ENCODE measurements around the gene CFAP61. TPM values are rescaled to one million over a fixed set of nuclear protein-coding genes. Genes with fewer than 3 reads are reported as not detected.

CFAP61 gene
- total and polyA plus RNA-seq, 2 experiments from 2014 or later = 0.21 TPM; not detected in 1

GRCh38 chr20:20143165-20143564 lies 90.8 kb downstream of the CFAP61 start:
- DNase-seq (ENCODE audit: low spot score) (no peak), ATAC-seq (no peak)
- Histone ChIP-seq H3F3A (replicated peaks; ENCODE audit: low read depth) (no peaks in the 10 kb centered on the region), H2AFZ (no peak overlapping the region), H3K27me3 (ENCODE audit: insufficient read depth) (no peaks in the 10 kb centered on the region), H3K36me3 (ENCODE audit: insufficient read depth) (no peaks in the 10 kb centered on the region), H3K4me3 (no peak overlapping the region), H3K4me1 (ENCODE audit: insufficient read depth) (no peaks in the 10 kb centered on the region), H4K20me1 (replicated peaks; ENCODE audit: insufficient read depth) (no peaks in the 10 kb centered on the region), H3K9me2 (ENCODE audit: insufficient read depth) (no peaks in the 10 kb centered on the region), H3K27ac (ENCODE audit: low read depth) (no peak overlapping the region), H3K79me2 (replicated peaks; ENCODE audit: insufficient read depth) (no peaks in the 10 kb centered on the region), H3K4me2 (no peak overlapping the region)
- H3K4me3 Mint-ChIP-seq = no peak overlapping the region
- H3K36me3 Mint-ChIP-seq (ENCODE audit: low read depth) = no peaks in the 10 kb centered on the region
- TF ChIP-seq EZH2 (IDR thresholded peaks at IDR 0.05; ENCODE audit: low read depth, unreplicated experiment) = no peak
- TF ChIP-seq, protein P1, sequence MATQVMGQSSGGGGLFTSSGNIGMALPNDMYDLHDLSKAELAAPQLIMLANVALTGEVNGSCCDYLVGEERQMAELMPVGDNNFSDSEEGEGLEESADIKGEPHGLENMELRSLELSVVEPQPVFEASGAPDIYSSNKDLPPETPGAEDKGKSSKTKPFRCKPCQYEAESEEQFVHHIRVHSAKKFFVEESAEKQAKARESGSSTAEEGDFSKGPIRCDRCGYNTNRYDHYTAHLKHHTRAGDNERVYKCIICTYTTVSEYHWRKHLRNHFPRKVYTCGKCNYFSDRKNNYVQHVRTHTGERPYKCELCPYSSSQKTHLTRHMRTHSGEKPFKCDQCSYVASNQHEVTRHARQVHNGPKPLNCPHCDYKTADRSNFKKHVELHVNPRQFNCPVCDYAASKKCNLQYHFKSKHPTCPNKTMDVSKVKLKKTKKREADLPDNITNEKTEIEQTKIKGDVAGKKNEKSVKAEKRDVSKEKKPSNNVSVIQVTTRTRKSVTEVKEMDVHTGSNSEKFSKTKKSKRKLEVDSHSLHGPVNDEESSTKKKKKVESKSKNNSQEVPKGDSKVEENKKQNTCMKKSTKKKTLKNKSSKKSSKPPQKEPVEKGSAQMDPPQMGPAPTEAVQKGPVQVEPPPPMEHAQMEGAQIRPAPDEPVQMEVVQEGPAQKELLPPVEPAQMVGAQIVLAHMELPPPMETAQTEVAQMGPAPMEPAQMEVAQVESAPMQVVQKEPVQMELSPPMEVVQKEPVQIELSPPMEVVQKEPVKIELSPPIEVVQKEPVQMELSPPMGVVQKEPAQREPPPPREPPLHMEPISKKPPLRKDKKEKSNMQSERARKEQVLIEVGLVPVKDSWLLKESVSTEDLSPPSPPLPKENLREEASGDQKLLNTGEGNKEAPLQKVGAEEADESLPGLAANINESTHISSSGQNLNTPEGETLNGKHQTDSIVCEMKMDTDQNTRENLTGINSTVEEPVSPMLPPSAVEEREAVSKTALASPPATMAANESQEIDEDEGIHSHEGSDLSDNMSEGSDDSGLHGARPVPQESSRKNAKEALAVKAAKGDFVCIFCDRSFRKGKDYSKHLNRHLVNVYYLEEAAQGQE (IDR thresholded peaks at IDR 0.05; ENCODE audit: unreplicated experiment) = no peak
- no peak for TF ChIP-seq NANOG (IDR thresholded peaks at IDR 0.05; ENCODE audit: borderline replicate concordance)
- TF ChIP-seq CREB1 (CRISPR knock-in tag; IDR thresholded peaks at IDR 0.05; ENCODE audit: low read depth) = no peak
- TF ChIP-seq CTCF (conservative IDR thresholded peaks at IDR 0.05; ENCODE audit: low read depth in 2 of 2) = no peak
- TF ChIP-seq ZNF331 (CRISPR knock-in tag; IDR thresholded peaks at IDR 0.05; ENCODE audit: low read depth) = no peak
- TF ChIP-seq JUNB (IDR thresholded peaks at IDR 0.05; ENCODE audit: unreplicated experiment) = no peak
- no peak for TF ChIP-seq EZH2phosphoT487 (IDR thresholded peaks at IDR 0.05; ENCODE audit: unreplicated experiment)
- TF ChIP-seq POLR2AphosphoS5 (IDR thresholded peaks at IDR 0.05; ENCODE audit: low read depth) = no peak
- no peak for TF ChIP-seq STAT1 (IDR thresholded peaks at IDR 0.05; ENCODE audit: unreplicated experiment)
- no peak for TF ChIP-seq ETS1 (IDR thresholded peaks at IDR 0.05)
- H3K27me3 Mint-ChIP-seq (ENCODE audit: insufficient read depth, low read depth, poor library complexity) = peaks cover 1% of the 10 kb centered on the region
- no peaks in the 10 kb centered on the region for H3K4me1 Mint-ChIP-seq
- peaks cover 6% of the 10 kb centered on the region; the same call in 2 of the 3 replicates for H3K9me3 Mint-ChIP-seq
- H3K27ac Mint-ChIP-seq = no peak overlapping the region

Data from GM23338 (cell line).